ENCODE data around the gene HOXB7.

Gene HOXB7

GRCh38 chr17:48636177-48637018, 25.6 kb upstream of the HOXB7 start:
- DNase-seq: peak; percentile 85 to 89

- no peak for DNase-seq
Observed at GRCh38 chr17:48634493-48635208, 23.8 kb upstream of the HOXB7 start.

DNA sequence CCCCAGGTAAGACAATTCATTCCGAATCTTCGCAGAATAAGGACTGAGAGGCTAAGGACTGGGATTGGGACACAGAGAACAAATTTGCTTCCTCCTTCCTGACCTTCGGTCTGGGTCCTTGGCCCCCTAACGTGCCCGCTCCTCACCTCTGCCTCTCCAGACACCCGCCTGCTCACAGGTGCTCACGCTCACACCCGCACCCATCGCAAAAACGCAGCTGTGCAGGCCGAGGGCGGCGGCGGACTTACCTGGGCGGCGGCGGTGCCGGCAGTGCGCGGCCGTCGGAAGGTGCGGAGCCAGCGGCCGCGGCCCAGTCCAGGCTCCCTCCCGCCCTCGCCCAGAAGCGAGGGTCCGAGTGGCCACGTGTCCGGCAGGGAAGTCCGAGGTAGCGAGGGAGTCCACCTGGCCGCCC, 22.5 kb upstream of the HOXB7 start:
- no peak for DNase-seq

DNA sequence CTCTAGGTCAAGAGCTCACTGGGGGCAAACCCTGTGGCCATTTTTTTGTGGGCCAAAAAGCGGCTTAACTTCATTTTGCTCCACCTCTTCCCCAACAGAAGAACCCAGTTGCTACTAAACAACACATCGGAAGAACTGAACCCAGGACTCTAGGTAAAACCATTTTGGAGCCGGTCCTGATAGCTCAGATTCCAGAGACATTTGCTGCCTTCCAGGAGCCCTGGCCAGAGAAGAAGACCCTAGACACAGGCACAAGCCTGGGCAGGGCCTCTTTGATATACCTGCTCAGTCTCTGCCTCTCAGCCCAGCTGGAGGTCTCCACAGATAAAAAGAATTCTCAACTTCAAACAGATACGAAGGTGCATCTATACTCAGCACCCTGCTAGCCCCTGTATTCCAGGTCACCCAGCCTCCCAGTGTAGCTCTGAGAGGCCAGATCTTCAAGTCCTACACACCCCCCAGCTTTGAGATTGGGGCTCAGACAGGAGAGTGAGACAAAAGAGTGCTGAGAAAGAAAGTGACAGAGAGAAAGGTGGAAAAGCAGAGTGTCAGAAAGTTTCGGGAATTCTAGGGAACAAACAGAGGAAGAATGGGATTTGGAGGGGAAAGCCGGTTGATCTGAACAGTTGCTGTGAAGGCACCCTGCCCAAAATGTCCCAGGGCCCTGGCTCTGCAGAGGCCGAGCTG, 21.9 kb upstream of the HOXB7 start:
- DNase-seq: no peak

- DNase-seq: no peak
Observed at GRCh38 chr17:48631693-48632578, 21.1 kb upstream of the HOXB7 start.

DNA sequence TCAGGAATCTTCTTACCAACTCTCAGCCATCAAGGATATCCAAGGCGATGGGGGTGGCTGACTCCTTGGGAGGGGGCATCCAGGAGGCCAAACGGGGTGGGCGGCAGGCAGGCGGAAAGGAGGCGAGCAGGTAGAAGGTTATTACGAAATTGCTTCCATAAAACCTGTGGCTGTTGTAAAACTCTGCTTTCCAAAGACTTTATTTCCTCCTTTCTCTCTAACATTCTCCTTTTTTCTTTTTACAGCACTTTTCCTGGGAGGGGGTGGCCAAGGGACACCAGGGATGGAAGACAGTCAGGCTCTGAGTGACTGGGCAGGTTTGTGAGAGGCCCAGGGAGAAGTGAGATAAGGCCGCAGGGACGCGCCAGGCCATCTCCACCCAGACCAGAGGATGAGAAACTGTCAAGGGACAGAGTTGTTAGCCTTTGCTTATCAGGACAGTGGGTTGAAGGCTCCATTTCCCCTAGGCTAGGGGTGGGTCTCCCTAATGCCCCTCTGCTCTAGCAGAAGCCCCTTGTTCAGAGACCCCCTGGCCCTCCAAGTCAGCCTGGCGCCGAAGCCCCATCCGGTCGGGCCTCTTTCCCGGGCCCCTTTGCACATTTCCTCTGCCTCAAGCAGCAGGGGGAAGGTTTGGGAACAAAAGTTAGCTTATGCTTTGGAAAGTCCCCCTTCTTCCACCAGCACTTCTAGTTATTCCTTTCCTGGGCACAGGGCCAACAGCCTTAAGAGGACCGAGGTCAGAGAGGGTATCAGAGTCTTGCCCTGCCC, 20.3 kb upstream of the HOXB7 start:
- no peak for DNase-seq

DNA sequence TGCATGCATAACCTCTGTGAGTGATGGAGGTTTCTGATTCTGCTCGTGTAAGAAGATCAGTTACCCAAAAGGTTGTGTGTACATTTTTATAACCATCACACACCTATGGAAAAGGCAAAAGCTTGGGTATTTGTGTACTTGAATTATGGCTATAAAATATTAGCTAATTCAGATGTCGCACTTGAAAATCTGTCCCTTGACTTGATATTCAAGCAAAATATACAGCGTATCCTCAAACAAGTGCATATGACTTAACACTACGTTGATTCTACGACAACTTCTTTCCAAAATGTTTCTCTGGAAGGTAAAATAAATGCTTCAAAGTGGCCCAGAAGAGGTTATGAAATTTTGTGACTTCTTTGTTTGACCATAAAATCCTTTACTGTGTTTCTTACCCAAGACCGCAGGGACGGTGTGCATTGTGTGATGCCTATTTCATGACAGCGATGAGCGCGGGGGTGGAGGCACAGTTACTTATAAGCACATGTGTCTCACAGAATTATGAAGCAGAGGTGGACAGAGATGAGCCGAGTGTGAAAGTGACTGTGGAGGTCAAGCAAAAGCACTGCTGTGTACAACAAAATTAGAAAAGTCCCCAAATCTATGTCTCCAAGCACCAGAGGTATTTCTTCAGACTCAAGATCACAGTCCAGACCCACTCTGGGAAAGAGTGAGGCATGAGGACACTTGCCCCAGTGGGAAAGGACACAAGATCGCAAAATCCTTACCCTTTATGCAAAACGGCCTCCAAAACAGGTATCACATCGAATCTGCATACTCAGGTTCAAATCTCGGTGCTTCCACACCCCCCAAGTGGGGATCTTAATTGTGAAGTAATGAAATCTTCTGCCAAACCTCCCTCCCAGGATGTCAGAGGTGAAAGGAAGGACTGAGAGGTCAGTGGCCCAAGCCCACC, 19.4 kb upstream of the HOXB7 start:
- no peak for DNase-seq

GRCh38 chr17:48629411-48629759, 18.6 kb upstream of the HOXB7 start:
- no peak for DNase-seq

DNA sequence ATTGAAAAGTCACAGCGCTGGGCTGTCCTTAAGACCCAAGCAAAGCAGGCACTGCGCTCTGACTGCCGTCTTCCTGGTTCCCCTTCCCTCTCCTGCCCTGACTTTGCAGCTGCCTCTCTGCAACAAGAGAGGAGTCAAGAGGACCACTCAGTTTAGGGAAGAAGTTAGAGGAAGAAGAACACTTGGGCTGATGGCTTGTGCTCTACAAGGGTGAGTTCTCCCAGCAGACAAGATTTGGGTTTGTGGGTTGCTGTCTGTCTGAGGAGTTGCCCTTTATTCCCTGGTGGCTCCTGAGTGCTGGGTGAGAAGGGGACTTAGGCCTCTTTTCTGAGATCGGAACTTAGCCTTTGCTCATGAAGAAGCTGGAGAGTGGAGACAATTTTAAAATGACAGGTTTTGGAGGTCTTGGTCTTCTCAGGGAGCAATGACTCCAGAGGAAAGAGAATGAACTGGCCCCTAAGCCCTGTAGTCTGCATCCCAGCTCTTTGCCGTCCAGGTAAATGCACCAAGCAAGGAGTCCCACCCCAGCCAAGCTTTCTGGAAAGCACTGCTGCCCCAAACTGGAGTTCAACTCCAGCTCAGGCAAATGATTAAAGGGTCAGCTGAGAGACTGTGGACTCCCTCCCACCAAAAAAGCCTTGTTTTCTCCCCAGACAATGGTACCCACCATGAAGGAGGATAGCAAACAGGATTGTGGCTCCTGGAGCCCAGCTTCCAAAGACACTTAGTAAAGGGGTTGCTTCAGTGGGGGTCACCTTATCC, 18.0 kb upstream of the HOXB7 start:
- no peak for DNase-seq

DNA sequence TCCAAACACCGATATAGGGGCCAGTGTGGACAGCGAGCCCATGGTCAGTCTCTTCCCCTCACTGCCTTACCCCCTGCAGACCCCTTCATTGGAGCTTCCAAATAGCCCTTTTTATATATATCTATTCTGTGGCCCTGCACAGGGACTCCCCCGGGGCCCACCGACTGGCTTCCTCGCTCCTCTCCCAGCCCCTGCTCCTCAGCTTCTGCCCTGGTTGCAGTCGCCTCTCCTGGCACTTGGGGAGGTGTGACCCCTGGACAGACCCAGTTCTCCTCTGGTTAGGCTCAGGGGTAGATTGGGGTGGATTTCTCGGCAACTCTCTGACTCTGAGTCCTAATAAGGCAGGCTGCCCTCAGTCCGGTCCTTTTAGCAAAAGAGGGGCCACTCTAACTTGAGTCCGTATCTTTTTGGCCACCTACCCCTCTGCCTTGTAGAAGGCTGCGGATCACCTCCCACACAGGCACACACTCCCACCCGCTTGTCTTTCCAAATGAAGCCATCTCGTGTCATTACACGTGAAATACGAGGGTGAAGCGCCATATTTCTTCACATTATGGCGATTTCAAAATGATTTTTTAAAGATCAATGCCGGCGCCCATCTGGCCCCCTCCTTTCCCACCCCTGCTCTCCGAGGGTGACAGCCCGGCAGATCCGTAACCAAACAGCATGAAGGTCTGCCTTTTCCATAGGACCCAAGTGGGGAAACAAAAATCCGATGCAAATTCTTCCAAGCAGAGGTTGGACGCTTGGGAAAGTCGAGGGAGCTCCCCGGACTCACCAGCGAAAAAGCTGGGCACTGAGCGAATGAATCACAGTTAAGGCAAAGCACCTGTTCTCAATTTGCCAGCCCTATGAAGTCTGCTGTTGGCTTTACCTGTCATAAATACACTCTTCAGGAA, 17.1 kb upstream of the HOXB7 start:
- DNase-seq: no peak

- no peak for DNase-seq
Observed at GRCh38 chr17:48627118-48627597, 16.3 kb upstream of the HOXB7 start.

DNA sequence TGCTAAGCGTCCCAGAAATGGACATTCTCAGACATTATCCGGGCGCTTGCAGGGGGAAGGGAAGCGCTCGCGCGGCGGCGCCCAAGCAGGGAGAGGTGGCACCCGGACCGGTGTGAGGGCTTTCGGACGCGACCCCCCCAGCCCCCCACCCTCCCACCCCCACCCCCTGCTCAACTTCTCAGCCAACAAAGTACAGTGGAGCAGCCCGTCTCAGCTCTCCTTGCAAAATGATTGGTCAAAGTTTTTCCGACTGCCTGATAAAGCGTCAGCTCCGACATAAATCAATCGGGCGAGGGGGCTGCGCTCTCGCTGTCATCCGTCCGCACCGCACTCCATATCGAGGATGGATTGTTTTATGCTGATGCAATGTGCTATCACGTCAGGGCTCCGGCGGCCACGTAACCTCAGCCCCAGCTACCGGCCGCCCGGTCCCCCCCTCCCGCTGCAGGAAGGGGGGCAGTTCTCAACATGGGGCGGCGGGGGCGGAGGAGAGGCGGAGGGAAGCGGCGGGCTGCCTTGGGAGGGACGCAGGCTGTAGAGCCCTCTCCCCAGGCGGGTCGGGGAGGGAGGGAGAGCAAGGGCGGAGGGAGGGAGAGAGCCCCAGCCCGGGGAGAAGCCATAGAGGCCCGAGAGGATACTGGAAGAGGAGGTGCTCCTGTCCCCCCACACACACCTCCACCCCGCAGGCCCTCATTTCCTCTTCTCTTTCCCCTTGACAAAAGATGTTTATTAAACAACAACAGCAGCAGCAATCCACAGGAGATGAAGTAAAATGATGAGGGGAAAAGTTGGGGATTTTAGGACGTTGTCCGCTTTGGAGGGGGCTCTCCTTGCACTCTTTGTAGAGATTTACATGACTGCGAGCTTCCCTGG, 15.7 kb upstream of the HOXB7 start, which contains the start of gene HOXB9:
Gene HOXB9 (minus strand): TSS at position 114 of the 873 bp plus-strand sequence. CDS start 89 bp downstream, at position 25.
- DNase-seq: peak; percentile 49 to 52

DNA sequence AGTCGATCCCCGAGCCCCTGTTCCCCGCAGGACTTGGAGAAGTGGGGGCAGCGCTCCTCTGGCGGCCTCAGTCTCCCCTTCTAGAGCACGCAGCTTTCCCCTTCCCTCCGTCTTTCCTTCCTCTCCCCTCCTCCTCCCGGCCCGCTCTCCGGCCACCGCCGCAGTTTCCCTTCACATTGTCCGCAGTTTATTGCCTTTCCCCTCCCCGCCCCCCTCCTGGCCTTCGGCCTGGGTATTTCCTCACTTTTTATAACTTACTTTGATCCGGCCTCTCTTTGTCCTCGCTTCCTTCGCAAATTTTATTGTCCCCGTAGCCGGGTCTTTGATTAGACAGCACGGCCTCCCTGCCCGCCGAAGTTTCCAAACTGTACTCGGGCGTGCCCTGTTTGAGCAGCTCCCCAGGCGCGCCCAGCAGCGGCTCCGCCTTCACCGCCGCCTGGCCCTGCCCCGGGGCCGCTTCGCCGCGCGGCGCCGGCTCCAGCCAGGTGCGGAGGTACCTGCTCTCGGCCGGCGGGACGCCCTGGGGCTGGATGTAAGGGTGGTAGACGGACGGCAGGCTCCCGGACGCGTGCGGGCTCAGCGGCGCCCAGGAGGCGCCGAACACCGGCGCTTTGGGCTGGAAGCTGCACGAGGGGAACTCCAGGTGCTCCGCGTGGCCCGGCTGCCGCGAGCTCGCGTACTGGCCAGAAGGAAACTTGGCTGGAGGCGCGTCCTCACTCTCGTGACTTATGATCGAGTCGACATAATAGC, 14.9 kb upstream of the HOXB7 start:
- peak; percentile 45 to 54 for DNase-seq

- no peak for DNase-seq
Observed at GRCh38 chr17:48624544-48625494, 14.0 kb upstream of the HOXB7 start.

- DNase-seq: no peak
Observed at GRCh38 chr17:48624118-48624517, 13.3 kb upstream of the HOXB7 start.

DNA sequence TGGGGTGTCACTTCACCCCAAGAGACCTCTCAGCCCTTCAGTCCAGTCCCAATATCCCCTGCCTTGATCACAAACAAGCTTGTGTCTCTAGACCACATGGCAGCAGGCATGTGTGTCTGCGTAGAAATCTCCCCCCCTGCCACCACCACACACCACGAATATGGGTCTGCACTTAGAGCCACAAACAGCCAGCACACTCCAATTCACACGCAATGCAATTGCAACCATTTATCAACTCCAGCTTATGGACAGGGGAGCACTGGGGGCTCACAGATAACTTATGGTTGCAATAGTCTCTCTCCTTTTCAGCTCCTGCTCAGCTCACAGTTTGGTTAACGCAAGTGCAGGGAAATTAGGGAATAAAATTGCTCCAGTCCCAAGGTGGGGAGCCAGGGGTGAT, 12.8 kb upstream of the HOXB7 start:
- no peak for DNase-seq

Data from activated CD4-positive, alpha-beta T cell treated with anti-CD3 and anti-CD28 coated beads, Interleukin-2, amount 50 U/mL, for 48 hours (primary cell).